Esophagus squamous epithelium (tissue), 5 donors: Measurements from ENCODE around the gene PDSS2. TPM values are rescaled to one million over a fixed set of nuclear protein-coding genes. Genes with fewer than 3 reads are reported as not detected.
A peak's percentile ranks its signal among the peaks of the same experiment; 100 is the strongest.

ENCODE experiments used
- DNase-seq: peaks from one replicate; lab custom pipeline; 2025; lab: John Stamatoyannopoulos, UW
- H3K27ac ChIP-seq, 4 donors: fragments of 200-600 bp; sonication (generic); one replicate each; pipeline ENCODE4 v1.5.1; 2016 to 2019; ENCODE audit warnings: mild to moderate bottlenecking in 1 of 4
- H3K27me3 ChIP-seq, 4 donors: fragments of 200-600 bp; sonication (generic); 1 replicate in 3 of 4; 2 replicates in 1 of 4; pipeline versions ENCODE4 v1.5.1 to v1.6.0; 2017 to 2021; ENCODE audit warnings: antibody characterized with exemption in 1 of 4
- H3K36me3 ChIP-seq, 3 donors: fragments of 200-600 bp; sonication (generic); one replicate each; pipeline ENCODE4 v1.5.1; 2016 to 2019
- H3K4me1 ChIP-seq, 3 donors: fragments of 200-600 bp; sonication (generic); one replicate each; pipeline ENCODE4 v1.5.1; 2017 to 2019
- H3K4me3 ChIP-seq, 4 donors: fragments of 200-600 bp; sonication (generic); 1 replicate in 3 of 4; 2 replicates in 1 of 4; pipeline ENCODE4 v1.5.1; 2016 to 2019; ENCODE audit warnings: mild to moderate bottlenecking in 2 of 4, moderate library complexity in 1 of 4
- H3K9me3 ChIP-seq, 3 donors: fragments of 200-600 bp; sonication (generic); one replicate each; pipeline ENCODE4 v1.5.1; 2016 to 2019
- CTCF ChIP-seq, 6 experiments: fragments of 450-650 bp in 4 of 6; fragments of 200-600 bp in 2 of 6; sonication (generic) in 2 of 6; IDR thresholded peaks; one replicate each; pipeline ENCODE4 v1.5.1; 2016 to 2019; ENCODE audit warnings: antibody characterized with exemption in 6 of 6, mild to moderate bottlenecking in 4 of 6, moderate library complexity in 4 of 6
- POLR2A ChIP-seq, 4 donors: fragments of 450-650 bp; IDR thresholded peaks; one replicate each; pipeline ENCODE4 v1.6.1; 2017; ENCODE audit warnings: antibody characterized with exemption in 4 of 4, mild to moderate bottlenecking in 4 of 4, moderate library complexity in 3 of 4
- WGBS, 2 donors: methylation state at CpG; one replicate each; pipeline ENCODE4 v1.1.5; 2018; 5-methylcytosine and 5-hydroxymethylcytosine counted together
- intact Hi-C: fragments of 100-400 bp; cut with DNase I; formaldehyde crosslinking; loops from one replicate; pipeline ENCODE4 v1.15.0; 2022
- total RNA-seq, 4 donors: library from RNA; depleted of rRNA; stranded (reverse); fragments of >200 nt; gene quantifications; one replicate each; pipeline ENCODE4 v1.1.0, GENCODE V29; 2016
- donor health status: DM: yes; HTN: yes; CAD: no.

PDSS2 gene
- total RNA-seq, 4 donors from 2014 or later: 7.0 to 15.9 (median 12.3) TPM

GRCh38 chr6:107318100-107318736 is 141.1 kb downstream of the PDSS2 start:
- intact Hi-C loops: no loop called here
- Histone ChIP-seq H3K36me3 (no peaks in the 10 kb centered on the region), H3K27me3 (no peaks in the 10 kb centered on the region), H3K9me3 (no peaks in the 10 kb centered on the region), H3K4me1 (no peaks in the 10 kb centered on the region), H3K27ac (no peak overlapping the region), H3K4me3 (no peak overlapping the region)
- no peak for DNase-seq
- TF ChIP-seq POLR2A (IDR thresholded peaks at IDR 0.05) (no peak), CTCF (IDR thresholded peaks at IDR 0.05) (peak in 5 of 6 experiments; percentile 16 to 56 (median 32))
- 57 to 66% methylated on average over 8 to 9 of the region's 9 CpGs for WGBS, 2 donors

- no peaks in the 10 kb centered on the region for H3K4me1 ChIP-seq
- H3K27me3 ChIP-seq: no peaks in the 10 kb centered on the region
- no peak for DNase-seq
- intact Hi-C loops: no loop called here
- no peak overlapping the region for H3K4me3 ChIP-seq
- no peak overlapping the region for H3K27ac ChIP-seq
- no peak for TF ChIP-seq POLR2A (IDR thresholded peaks at IDR 0.05)
- no peak for TF ChIP-seq CTCF (IDR thresholded peaks at IDR 0.05)
- no peaks in the 10 kb centered on the region for H3K9me3 ChIP-seq
- no peaks in the 10 kb centered on the region for H3K36me3 ChIP-seq
Measured at GRCh38 chr6:107315114-107315513, 144.2 kb downstream of the PDSS2 start.

GRCh38 chr6:107314531-107314939 is 144.8 kb downstream of the PDSS2 start:
- H3K9me3 ChIP-seq: no peaks in the 10 kb centered on the region
- no peak overlapping the region for H3K27ac ChIP-seq
- WGBS, 2 donors: 63 to 82% methylated on average over 3 of the region's 3 CpGs
- no peaks in the 10 kb centered on the region for H3K27me3 ChIP-seq
- no peak overlapping the region for H3K4me3 ChIP-seq
- H3K36me3 ChIP-seq: no peaks in the 10 kb centered on the region
- intact Hi-C loops: no loop called here
- TF ChIP-seq POLR2A (IDR thresholded peaks at IDR 0.05) (no peak), CTCF (IDR thresholded peaks at IDR 0.05) (no peak)
- no peak for DNase-seq
- no peaks in the 10 kb centered on the region for H3K4me1 ChIP-seq

- H3K27ac ChIP-seq: no peak overlapping the region
- TF ChIP-seq CTCF (IDR thresholded peaks at IDR 0.05): no peak
- no peaks in the 10 kb centered on the region for H3K9me3 ChIP-seq
- intact Hi-C loops: no loop called here
- no peak overlapping the region for H3K4me3 ChIP-seq
- 90 to 98% methylated on average over 3 of the region's 3 CpGs for WGBS, 2 donors
- H3K27me3 ChIP-seq: no peaks in the 10 kb centered on the region
- no peaks in the 10 kb centered on the region for H3K36me3 ChIP-seq
- H3K4me1 ChIP-seq: no peaks in the 10 kb centered on the region
- DNase-seq: no peak
Measured at GRCh38 chr6:107313776-107314175, 145.6 kb downstream of the PDSS2 start.

GRCh38 chr6:107310362-107310761 is 149.0 kb downstream of the PDSS2 start:
- no peaks in the 10 kb centered on the region for H3K4me1 ChIP-seq
- 97 to 99% methylated on average over 3 of the region's 3 CpGs for WGBS, 2 donors
- DNase-seq: no peak
- no peaks in the 10 kb centered on the region for H3K9me3 ChIP-seq
- H3K27ac ChIP-seq: no peak overlapping the region
- TF ChIP-seq POLR2A (IDR thresholded peaks at IDR 0.05) (no peak), CTCF (IDR thresholded peaks at IDR 0.05) (no peak)
- intact Hi-C loops: no loop called here
- no peak overlapping the region for H3K4me3 ChIP-seq
- H3K27me3 ChIP-seq: no peaks in the 10 kb centered on the region
- H3K36me3 ChIP-seq: no peaks in the 10 kb centered on the region
